Mucosa of descending colon (tissue), 3 donors: ENCODE results near the gene FANK1. TPM values are rescaled to one million over a fixed set of nuclear protein-coding genes. Genes with fewer than 3 reads are reported as not detected.

ENCODE experiments used
- ATAC-seq: fragments of 200-7000 bp; cut with Tn5 transposase; one replicate; pipeline ENCODE4 v1.9.1; 2020; ENCODE audit warnings: mild to moderate bottlenecking, moderate library complexity
- DNase-seq, 3 donors: peaks; one replicate each; pipeline ENCODE4 v3.0.0-alpha.2; 2020
- H3K36me3 ChIP-seq: fragments of 200-600 bp; one replicate; pipeline ENCODE4 v1.8.0; 2021; ENCODE audit warnings: low read depth, mild to moderate bottlenecking
- H3K4me1 ChIP-seq: fragments of 200-600 bp; one replicate; pipeline ENCODE4 v1.8.0; 2021; ENCODE audit warnings: low read depth, mild to moderate bottlenecking
- H3K4me3 ChIP-seq: fragments of 200-600 bp; one replicate; pipeline ENCODE4 v1.8.0; 2021; ENCODE audit warnings: mild to moderate bottlenecking
- H3K9me3 ChIP-seq: fragments of 200-600 bp; one replicate; pipeline ENCODE4 v1.8.0; 2021; ENCODE audit warnings: mild to moderate bottlenecking
- CTCF ChIP-seq: fragments of 200-600 bp; IDR thresholded peaks from one replicate; pipeline ENCODE4 v1.8.0; 2022; ENCODE audit warnings: antibody characterized with exemption, mild to moderate bottlenecking
- intact Hi-C, 2 donors: fragments of 100-400 bp; cut with DNase I in 1 of 2; cut with micrococcal nuclease in 1 of 2; formaldehyde crosslinking; loops; one replicate each; pipeline versions ENCODE4 v1.11.0 to v1.11.1; 2022; cut with DNase I, micrococcal nuclease
- total RNA-seq, 3 donors: library from RNA; stranded (reverse); fragmentation: NEBNext Ultra II Directional in 2 of 3; extraction: Animal tissue kit (Norgen Biotek cat#: 25700) in 2 of 3; gene quantifications; one replicate each; pipeline versions ENCODE4 v1.2.1 to v1.2.4, GENCODE V29; 2021 to 2023
- donor health status: DM: no; HTN: no; CAD: no; lungs with moderate emphysema.
- donor health status: DM: no; HTN: no; CAD: no.
- donor health status: DM: no; HTN: yes; CAD: no.

FANK1 gene
- total RNA-seq, 3 donors from 2014 or later = 4.2 to 10.3 (median 7.4) TPM

- Histone ChIP-seq H3K4me1 (no peaks in the 10 kb centered on the region), H3K36me3 (no peaks in the 10 kb centered on the region), H3K9me3 (no peaks in the 10 kb centered on the region), H3K4me3 (no peak overlapping the region)
- no peak for ATAC-seq
- no peak for DNase-seq
- TF ChIP-seq CTCF = no peak
- intact Hi-C loops = no loop called here
Observed at GRCh38 chr10:126016156-126016805, 119.9 kb downstream of the FANK1 start.

DNA sequence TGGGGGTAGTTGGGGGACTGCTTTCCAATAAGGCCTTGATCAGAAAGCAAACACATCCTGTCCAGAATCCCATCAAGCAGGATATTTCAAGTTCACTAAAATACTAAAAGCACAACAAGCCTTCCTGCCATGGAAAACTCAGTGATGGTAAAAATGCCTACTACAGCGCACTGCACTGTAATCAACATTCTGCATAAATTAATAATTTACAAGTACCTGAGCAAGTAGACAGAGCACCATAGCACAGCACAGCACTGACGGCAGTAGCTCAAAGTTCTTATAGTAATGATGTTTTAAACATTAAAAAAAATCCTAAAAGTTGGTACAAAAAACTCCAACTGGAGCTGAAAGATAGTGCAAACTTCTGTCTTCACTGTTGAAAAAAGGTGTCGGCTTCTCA lies 120.5 kb downstream of the FANK1 start:
- Histone ChIP-seq H3K36me3 (no peaks in the 10 kb centered on the region), H3K4me3 (no peak overlapping the region), H3K9me3 (no peaks in the 10 kb centered on the region), H3K4me1 (no peaks in the 10 kb centered on the region)
- TF ChIP-seq CTCF = no peak
- ATAC-seq (no peak), DNase-seq (no peak)
- intact Hi-C loops = no loop called here

DNA sequence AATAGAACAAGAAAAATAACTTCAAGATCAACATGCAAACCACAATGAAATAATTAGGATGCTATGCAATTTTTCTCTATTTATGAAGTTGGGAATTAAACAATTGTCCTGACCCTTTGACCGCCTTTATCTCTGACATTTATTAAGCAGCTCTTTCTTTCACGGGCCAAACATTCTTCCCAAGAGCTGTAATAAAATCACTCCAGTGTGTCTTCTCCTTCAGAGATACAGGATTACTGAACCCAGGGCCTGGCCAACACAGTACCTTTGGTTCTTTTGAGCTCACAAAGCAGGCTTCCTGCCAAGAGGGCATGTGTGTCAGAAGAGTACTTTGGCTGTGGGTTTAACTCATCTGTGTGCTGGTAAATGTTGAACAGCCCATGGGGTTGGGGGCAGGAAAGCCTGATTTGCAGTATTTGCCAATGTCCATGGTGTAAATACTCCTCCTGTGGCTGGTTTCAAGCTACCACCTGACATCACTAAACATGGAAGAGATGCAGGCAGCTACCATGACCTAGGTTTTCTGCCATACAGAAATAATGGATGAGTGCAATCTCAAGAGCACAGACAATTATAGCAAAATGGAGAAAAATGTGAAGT lies 121.7 kb downstream of the FANK1 start:
- H3K4me1 ChIP-seq = no peaks in the 10 kb centered on the region
- H3K4me3 ChIP-seq = no peak overlapping the region
- no peaks in the 10 kb centered on the region for H3K9me3 ChIP-seq
- no peak for TF ChIP-seq CTCF
- ATAC-seq (no peak), DNase-seq (no peak)
- intact Hi-C loops = no loop called here
- no peaks in the 10 kb centered on the region for H3K36me3 ChIP-seq

GRCh38 chr10:126021833-126022500 lies 125.6 kb downstream of the FANK1 start:
- intact Hi-C loops = no loop called here
- Histone ChIP-seq H3K36me3 (no peaks in the 10 kb centered on the region), H3K4me3 (no peak overlapping the region), H3K4me1 (no peaks in the 10 kb centered on the region), H3K9me3 (no peaks in the 10 kb centered on the region)
- no peak for TF ChIP-seq CTCF
- no peak for DNase-seq
- no peak for ATAC-seq

- intact Hi-C loops = no loop called here
- no peak for ATAC-seq
Observed at GRCh38 chr10:126022841-126023240, 126.5 kb downstream of the FANK1 start.

More at GRCh38 chr10:126022841-126023240, 126.5 kb downstream of the FANK1 start:
- TF ChIP-seq CTCF = no peak
- Histone ChIP-seq H3K36me3 (no peaks in the 10 kb centered on the region), H3K4me3 (no peak overlapping the region), H3K9me3 (peaks cover 2% of the 10 kb centered on the region), H3K4me1 (no peaks in the 10 kb centered on the region)
- no peak for DNase-seq
